CD4-positive, alpha-beta T cell (primary cell): Measurements from ENCODE around the gene UMPS. TPM values are rescaled to one million over a fixed set of nuclear protein-coding genes. Genes with fewer than 3 reads are reported as not detected.

Experiments
- ATAC-seq: fragments of 200-7000 bp; cut with Tn5 transposase; one replicate; pipeline ENCODE4 v1.10.0; 2022; ENCODE audit warnings: mild to moderate bottlenecking; ENCODE audit not compliant: poor library complexity
- CTCF ChIA-PET: fragments of 350-600 bp; sonication (Branson Sonifier 250); formaldehyde crosslinking; loops from one replicate; lab custom pipeline; 2021; ENCODE audit warnings: antibody characterized with exemption, inconsistent platforms; lab: Charles Lee
- POLR2A ChIA-PET: fragments of 350-600 bp; sonication (Branson Sonifier 250); formaldehyde crosslinking; loops from one replicate; lab custom pipeline; 2021; ENCODE audit warnings: antibody characterized with exemption, inconsistent platforms; lab: Charles Lee
- DNase-seq, 14 experiments: peaks; one replicate each; pipeline ENCODE4 v3.0.0-alpha.2; 2013 to 2020; ENCODE audit warnings: mixed read lengths in 2 of 14
- H3K27ac ChIP-seq, 2 donors: one replicate each; pipeline versions ENCODE4 v1.5.1 to v1.7.0; 2013; ENCODE audit warnings: low read length in 2 of 2, low read depth in 1 of 2, mild to moderate bottlenecking in 1 of 2
- H3K27me3 ChIP-seq, 2 experiments: 1 replicate in 1 of 2; 2 replicates in 1 of 2; pipeline versions ENCODE4 v1.6.1 to v1.7.0; 2013; ENCODE audit warnings: low read length in 2 of 2, control low read depth in 1 of 2, mild to moderate bottlenecking in 1 of 2, moderate library complexity in 1 of 2; ENCODE audit not compliant: insufficient read depth in 2 of 2, control insufficient read depth in 1 of 2
- H3K36me3 ChIP-seq: one replicate; pipeline ENCODE4 v1.6.1; 2013; ENCODE audit warnings: low read length, control low read depth; ENCODE audit not compliant: insufficient read depth
- H3K4me1 ChIP-seq: one replicate; pipeline ENCODE4 v1.6.1; 2013; ENCODE audit warnings: low read length, control low read depth; ENCODE audit not compliant: insufficient read depth
- H3K4me3 ChIP-seq: one replicate; pipeline ENCODE4 v1.5.1; 2013; ENCODE audit warnings: mild to moderate bottlenecking, low read length, moderate library complexity
- H3K9me3 ChIP-seq, 2 experiments: 1 replicate in 1 of 2; 2 replicates in 1 of 2; pipeline versions ENCODE4 v1.6.1 to v1.7.0; 2013; ENCODE audit warnings: low read length in 2 of 2, mild to moderate bottlenecking in 2 of 2, control low read depth in 1 of 2, moderate library complexity in 1 of 2; ENCODE audit not compliant: control insufficient read depth in 1 of 2, insufficient read depth in 1 of 2
- H3K27ac Mint-ChIP-seq: one replicate; pipeline ENCODE4 v1.8.0; 2020; ENCODE audit warnings: mixed read lengths
- H3K27me3 Mint-ChIP-seq: one replicate; pipeline ENCODE4 v1.8.0; 2021; ENCODE audit warnings: mixed read lengths
- H3K36me3 Mint-ChIP-seq: one replicate; pipeline ENCODE4 v1.8.0; 2021; ENCODE audit warnings: low read depth, mixed read lengths
- H3K4me1 Mint-ChIP-seq: one replicate; pipeline ENCODE4 v1.8.0; 2021; ENCODE audit warnings: low read depth, mixed read lengths
- H3K4me3 Mint-ChIP-seq: one replicate; pipeline ENCODE4 v1.8.0; 2020; ENCODE audit warnings: mild to moderate bottlenecking, mixed read lengths
- H3K9me3 Mint-ChIP-seq: one replicate; pipeline ENCODE4 v1.8.0; 2020; ENCODE audit warnings: mixed read lengths
- intact Hi-C, 2 experiments: fragments of 100-400 bp; cut with DNase I in 1 of 2; cut with micrococcal nuclease in 1 of 2; formaldehyde crosslinking; loops; one replicate each; pipeline versions ENCODE4 v1.15.1 to v1.9.0; 2023 to 2025; cut with DNase I, micrococcal nuclease
- total RNA-seq, 174 experiments: library from RNA in 2 of 174; stranded (reverse) in 2 of 174; gene quantifications; one replicate each; pipeline ENCODE4 v1.2.3 and lab custom pipeline; 2021 to 2026
- TF ChIP-seq, protein P1 (sequence below): fragments of 200-600 bp; IDR thresholded peaks from one replicate; pipeline ENCODE4 v1.8.0; 2022; ENCODE audit warnings: antibody characterized with exemption, mild to moderate bottlenecking

Gene UMPS
- total RNA-seq, 2 experiments from 2014 or later, result 19.5 to 19.7 TPM

DNA sequence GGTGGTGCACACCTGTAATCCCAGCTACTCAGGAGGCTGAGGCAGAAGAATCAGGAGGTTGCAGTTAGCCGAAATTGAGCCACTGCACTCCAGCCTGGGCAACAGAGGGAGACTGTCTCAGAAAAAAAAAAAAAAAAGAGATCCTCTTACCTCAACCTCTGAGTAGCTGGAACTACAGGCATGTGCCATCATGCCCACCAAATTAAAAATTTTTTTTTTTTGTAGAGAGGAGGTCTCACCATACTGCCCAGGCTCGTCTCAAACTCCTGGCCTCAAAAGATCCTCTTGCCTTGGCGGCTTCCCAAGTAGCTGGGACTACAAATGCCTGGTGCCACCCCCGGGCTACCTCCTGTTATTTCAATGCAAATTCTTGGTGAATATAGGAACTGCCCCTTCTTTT, 1.5 kb downstream of the UMPS start:
- intact Hi-C loops, result loop anchor here in 1 of 2 experiments (2.0 to 10.0 kb wide), 7 partner anchors 321 to 1353 kb away; partner anchors contain the start of genes HACD2, OSBPL11, SLC41A3 and ZNF148

DNA sequence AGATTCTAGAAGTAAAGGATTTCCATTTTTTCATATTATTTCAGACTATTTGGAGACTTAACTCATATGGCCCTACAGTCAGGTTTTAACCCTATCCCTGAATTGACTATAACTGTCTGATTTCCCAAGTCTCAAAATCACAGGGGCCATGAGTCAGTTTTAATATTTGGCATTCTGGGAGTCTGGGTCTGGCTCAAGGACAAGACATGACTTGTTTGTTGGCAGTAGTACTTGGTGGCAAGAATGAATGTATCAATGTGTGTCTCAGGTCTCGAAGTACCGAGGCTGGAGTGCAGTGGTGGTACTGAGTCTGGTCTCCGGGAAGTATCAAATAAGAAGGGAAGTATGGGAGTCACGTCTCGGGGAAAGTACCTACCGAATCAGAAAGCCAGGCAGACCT, 10.8 kb downstream of the UMPS start:
- peaks cover 91% of the 10 kb centered on the region for H3K36me3 Mint-ChIP-seq
- no peak overlapping the region for H3K4me3 ChIP-seq
- H3K27me3 ChIP-seq, result no peaks in the 10 kb centered on the region
- intact Hi-C loops, result no loop called here
- no peak overlapping the region for H3K4me3 Mint-ChIP-seq
- ATAC-seq (no peak), DNase-seq (no peak)
- H3K27ac Mint-ChIP-seq, result no peak overlapping the region
- CTCF ChIA-PET, result no interaction called here
- H3K9me3 Mint-ChIP-seq, result no peaks in the 10 kb centered on the region
- no peaks in the 10 kb centered on the region for H3K4me1 ChIP-seq
- POLR2A ChIA-PET, result interaction anchor here (2.3 kb wide), 1 partner anchor 10 kb away, joined by 7 read pairs; the partner anchor contains the start of gene UMPS
- H3K27me3 Mint-ChIP-seq, result no peaks in the 10 kb centered on the region
- peaks cover 83% of the 10 kb centered on the region for H3K36me3 ChIP-seq
- no peak overlapping the region for H3K27ac ChIP-seq
- H3K9me3 ChIP-seq, result no peaks in the 10 kb centered on the region
- peaks cover 15% of the 10 kb centered on the region for H3K4me1 Mint-ChIP-seq
- TF ChIP-seq, protein P1, sequence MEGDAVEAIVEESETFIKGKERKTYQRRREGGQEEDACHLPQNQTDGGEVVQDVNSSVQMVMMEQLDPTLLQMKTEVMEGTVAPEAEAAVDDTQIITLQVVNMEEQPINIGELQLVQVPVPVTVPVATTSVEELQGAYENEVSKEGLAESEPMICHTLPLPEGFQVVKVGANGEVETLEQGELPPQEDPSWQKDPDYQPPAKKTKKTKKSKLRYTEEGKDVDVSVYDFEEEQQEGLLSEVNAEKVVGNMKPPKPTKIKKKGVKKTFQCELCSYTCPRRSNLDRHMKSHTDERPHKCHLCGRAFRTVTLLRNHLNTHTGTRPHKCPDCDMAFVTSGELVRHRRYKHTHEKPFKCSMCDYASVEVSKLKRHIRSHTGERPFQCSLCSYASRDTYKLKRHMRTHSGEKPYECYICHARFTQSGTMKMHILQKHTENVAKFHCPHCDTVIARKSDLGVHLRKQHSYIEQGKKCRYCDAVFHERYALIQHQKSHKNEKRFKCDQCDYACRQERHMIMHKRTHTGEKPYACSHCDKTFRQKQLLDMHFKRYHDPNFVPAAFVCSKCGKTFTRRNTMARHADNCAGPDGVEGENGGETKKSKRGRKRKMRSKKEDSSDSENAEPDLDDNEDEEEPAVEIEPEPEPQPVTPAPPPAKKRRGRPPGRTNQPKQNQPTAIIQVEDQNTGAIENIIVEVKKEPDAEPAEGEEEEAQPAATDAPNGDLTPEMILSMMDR, result no peak

More for the DNA sequence above, 1.5 kb downstream of the UMPS start:
- peaks cover 44% of the 10 kb centered on the region for H3K4me1 Mint-ChIP-seq
- Histone ChIP-seq H3K4me3 (no peak overlapping the region), H3K4me1 (peaks cover 21% of the 10 kb centered on the region), H3K36me3 (peaks cover 10% of the 10 kb centered on the region), H3K27me3 (peaks cover 0 to 3% of the 10 kb centered on the region in 2 experiments), H3K9me3 (no peaks in the 10 kb centered on the region), H3K27ac (no peak overlapping the region)
- CTCF ChIA-PET, result interaction anchor here (1.4 kb wide), 1 partner anchor 854 kb away, joined by 4 read pairs; no protein-coding TSS in a partner anchor
- TF ChIP-seq, protein P1, result no peak
- H3K4me3 Mint-ChIP-seq, result peak overlapping the region; percentile 98
- no peaks in the 10 kb centered on the region for H3K9me3 Mint-ChIP-seq
- peaks cover 3% of the 10 kb centered on the region for H3K27me3 Mint-ChIP-seq
- no peak for ATAC-seq
- peak overlapping the region; percentile 94 for H3K27ac Mint-ChIP-seq
- no peak for DNase-seq
- POLR2A ChIA-PET, result interaction anchor here (1.0 to 1.5 kb wide), 2 partner anchors 8 to 579 kb away, joined by 3 to 7 read pairs; no protein-coding TSS in a partner anchor
- H3K36me3 Mint-ChIP-seq, result peaks cover 50% of the 10 kb centered on the region

DNA sequence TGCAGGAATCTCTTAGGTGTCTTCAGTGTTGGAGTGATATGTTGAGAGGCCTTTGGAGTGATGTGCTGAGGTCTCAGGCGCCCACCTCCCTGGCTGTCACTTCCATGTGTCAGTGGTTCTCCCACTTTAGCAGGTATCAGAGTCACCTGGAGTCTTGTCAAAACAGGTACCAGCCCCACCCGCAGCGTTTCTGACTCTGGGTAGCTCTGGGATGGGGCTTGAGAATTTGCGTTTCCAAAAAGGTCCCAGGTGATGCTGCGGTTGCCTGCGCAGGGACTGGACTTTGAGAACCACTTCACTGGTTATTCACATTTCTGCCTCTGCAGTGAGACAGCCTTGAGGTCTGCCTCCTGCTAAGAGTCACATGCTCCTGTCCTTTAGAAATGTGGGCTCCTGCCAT, 15.5 kb downstream of the UMPS start:
- POLR2A ChIA-PET, result no interaction called here
- Histone ChIP-seq H3K27me3 (no peaks in the 10 kb centered on the region), H3K9me3 (no peaks in the 10 kb centered on the region), H3K36me3 (peaks cover 54% of the 10 kb centered on the region), H3K4me3 (no peak overlapping the region), H3K4me1 (no peaks in the 10 kb centered on the region), H3K27ac (no peak overlapping the region)
- Mint-ChIP-seq H3K36me3 (peaks cover 50% of the 10 kb centered on the region), H3K27me3 (no peaks in the 10 kb centered on the region), H3K27ac (no peak overlapping the region), H3K4me1 (no peaks in the 10 kb centered on the region), H3K9me3 (no peaks in the 10 kb centered on the region), H3K4me3 (no peak overlapping the region)
- ATAC-seq (no peak), DNase-seq (no peak)
- intact Hi-C loops, result no loop called here
- CTCF ChIA-PET, result no interaction called here
- TF ChIP-seq, protein P1, result no peak
